Omental fat pad (tissue), 4 donors: ENCODE measurements around the gene FARP2. TPM values are rescaled to one million over a fixed set of nuclear protein-coding genes. Genes with fewer than 3 reads are reported as not detected.

ENCODE experiments used
- ATAC-seq: fragments of 150-250 bp; one replicate; pipeline ENCODE4 v1.9.1; 2016; ENCODE audit warnings: mild to moderate bottlenecking, moderate library complexity; ENCODE audit not compliant: low FRiP score
- DNase-seq: peaks from one replicate; pipeline ENCODE4 v3.0.0-alpha.2; 2019; ENCODE audit warnings: low spot score
- CTCF ChIP-seq, 3 donors: fragments of 450-650 bp; IDR thresholded peaks; one replicate each; pipeline ENCODE4 v1.5.1; 2016 to 2017; ENCODE audit warnings: antibody characterized with exemption in 3 of 3, mild to moderate bottlenecking in 3 of 3, moderate library complexity in 2 of 3
- total RNA-seq, 4 donors: library from RNA; depleted of rRNA; stranded (reverse); fragments of >200 nt; gene quantifications; one replicate each; pipeline ENCODE4 v1.1.0, GENCODE V29; 2016

FARP2 gene
- total RNA-seq, 4 donors from 2014 or later = 27.6 to 65.8 (median 34.1) TPM

DNA sequence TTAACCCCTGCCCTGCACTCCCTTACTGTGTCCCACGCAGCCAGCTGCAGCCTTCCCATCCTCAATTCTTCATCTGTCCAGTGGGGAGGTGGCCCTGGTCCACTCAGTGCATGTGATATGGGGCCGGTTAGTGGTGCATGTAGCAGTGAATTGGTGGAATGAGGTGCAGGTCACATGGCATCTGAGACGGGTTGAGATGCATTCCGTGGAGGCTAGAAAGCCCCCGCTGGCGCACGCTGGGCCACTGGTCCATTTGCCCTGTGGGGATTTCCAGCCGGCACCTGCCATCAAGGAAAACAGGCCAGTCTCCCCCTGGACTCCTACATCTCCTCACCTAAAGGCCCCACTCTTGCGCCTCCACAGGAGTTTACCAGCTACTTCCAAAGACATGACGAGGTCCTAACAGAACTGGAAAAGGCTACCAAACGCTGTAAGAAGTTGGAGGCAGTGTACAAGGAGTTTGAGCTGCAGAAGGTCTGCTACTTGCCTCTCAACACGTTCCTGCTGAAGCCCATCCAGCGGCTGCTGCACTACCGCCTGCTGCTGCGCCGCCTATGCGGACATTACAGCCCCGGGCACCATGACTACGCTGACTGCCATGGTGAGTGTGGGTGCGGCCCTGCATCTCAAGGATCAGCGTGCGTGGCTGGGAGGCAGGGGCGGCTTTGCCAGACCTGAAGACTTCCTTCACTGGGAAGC is 111.8 kb downstream of the FARP2 start:
- TF ChIP-seq CTCF (IDR thresholded peaks at IDR 0.05) = no peak
- ATAC-seq = no peak
- DNase-seq = no peak

GRCh38 chr2:241468476-241468781 is 112.3 kb downstream of the FARP2 start:
- DNase-seq (no peak), ATAC-seq (no peak)
- TF ChIP-seq CTCF (IDR thresholded peaks at IDR 0.05) = no peak

DNA sequence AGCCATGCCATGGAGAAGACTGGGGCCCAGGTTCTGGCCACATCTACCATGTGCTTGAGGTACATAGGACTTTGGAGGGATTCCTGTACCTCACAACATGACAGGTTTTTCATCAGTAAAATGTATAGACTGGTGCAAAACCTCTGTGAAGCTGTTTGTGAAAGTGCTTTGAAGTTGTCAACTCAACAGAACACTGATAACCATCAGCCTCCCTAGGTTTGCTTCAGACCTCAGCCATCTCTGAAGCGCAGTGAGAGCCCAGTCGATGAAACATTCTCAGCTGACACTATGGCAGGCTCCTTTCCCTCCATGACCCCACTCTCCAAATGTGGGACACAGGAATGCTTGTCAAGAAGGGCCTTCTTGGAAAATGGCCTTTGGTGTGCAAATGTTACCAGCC is 113.7 kb downstream of the FARP2 start:
- DNase-seq (no peak), ATAC-seq (no peak)
- TF ChIP-seq CTCF (IDR thresholded peaks at IDR 0.05) = no peak

- no peak for ATAC-seq
- DNase-seq = no peak
- TF ChIP-seq CTCF (IDR thresholded peaks at IDR 0.05) = no peak
Measured at GRCh38 chr2:241473399-241473798, 117.3 kb downstream of the FARP2 start.

- ATAC-seq = no peak
- no peak for TF ChIP-seq CTCF (IDR thresholded peaks at IDR 0.05)
- no peak for DNase-seq
Measured at GRCh38 chr2:241475267-241475666, 119.2 kb downstream of the FARP2 start.

DNA sequence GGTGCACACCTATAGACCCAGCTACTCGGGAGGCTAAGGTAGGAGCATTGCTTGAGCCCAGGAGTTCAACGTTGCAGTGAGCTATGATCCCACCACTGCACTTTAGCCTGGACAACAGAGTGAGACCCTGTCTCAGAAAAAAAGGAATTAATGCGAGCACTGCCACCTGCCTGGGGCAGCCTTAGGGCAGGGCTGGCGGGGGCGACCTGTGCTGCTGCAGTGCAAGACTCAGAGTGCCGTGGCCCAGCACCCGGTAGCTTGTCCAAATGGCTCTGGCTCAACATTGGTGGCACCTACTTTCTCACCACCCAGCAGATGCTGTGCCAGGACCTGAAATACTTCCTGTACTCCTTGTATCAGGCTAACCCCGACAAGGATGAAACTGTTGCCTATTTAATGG is 122.1 kb downstream of the FARP2 start:
- ATAC-seq (no peak), DNase-seq (no peak)
- TF ChIP-seq CTCF (IDR thresholded peaks at IDR 0.05) = no peak

DNA sequence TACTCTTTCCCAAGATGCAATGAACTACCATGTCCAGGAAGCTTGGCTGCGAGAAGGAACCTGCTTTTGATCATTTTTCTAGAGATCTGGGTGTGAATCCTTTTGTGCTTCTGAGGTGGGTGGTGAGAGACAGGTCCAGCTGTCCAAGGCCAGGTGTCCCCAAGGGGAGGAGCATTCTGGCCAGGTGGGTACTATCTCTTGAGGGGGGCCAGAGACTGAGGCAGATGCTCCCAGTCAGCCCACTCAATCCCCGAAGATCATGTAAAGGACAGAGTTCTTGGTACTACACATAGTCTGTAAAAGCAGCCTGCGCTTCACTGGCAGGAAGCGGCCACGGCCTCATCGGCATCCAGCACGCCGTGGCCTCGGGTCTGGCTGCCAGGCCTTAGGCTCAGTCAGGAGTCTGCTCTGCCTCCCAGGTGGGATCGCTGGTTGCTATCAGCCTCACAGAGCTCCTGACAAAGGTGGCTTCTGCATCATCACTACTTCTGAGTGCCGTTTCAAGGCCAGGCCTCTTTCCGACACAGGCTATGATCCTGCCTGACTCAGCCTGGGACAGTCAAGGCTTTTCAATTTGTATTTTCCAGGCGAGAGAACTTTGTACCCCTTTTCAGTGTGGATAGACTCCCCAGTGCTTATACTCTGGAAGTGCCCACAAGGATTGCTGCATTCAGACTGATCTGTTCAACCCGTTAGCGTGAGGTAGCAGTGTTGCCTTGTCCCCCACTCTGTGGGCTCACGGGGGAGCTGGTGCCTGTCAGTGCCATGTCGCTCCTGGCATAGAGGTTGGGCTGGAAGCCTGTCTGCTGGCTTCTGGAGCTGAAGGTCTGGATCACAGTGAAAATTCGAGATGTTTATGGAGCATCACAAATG is 123.2 kb downstream of the FARP2 start:
- no peak for TF ChIP-seq CTCF (IDR thresholded peaks at IDR 0.05)
- no peak for ATAC-seq
- no peak for DNase-seq
